ENCODE measurements around the gene AP2A2. TPM values are rescaled to one million over a fixed set of nuclear protein-coding genes. Genes with fewer than 3 reads are reported as not detected.
A peak's percentile ranks its signal among the peaks of the same experiment; 100 is the strongest.

The AP2A2 gene
- total RNA-seq, 1 donor from 2014 or later, result 105 TPM

DNA sequence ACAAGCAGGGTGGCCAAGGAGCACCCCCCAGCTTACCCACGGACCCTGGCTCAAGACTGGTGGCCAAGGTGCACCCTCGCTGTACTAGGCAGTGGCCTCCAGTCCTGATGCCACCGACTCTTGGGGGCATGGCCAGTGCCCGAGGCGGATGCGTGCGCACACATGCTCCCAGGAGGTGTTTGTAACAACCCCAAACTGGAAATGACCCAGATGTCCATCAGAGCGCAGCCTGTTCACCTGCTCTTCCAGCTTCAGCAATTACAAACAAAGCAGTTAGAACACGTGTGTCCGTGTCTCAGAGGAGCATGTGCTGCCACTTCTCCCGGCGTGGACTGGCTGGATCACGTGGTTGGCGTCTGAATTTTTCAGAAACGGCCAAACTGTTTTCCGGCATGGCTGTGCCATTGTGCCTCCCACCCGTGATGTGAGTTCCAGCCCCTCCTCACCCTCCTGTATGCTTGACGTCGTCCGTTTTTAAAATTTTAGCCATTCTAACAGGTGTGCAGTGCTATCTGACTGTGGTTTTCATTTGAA, 118.0 kb downstream of the AP2A2 start:
- no peaks in the 10 kb centered on the region for H3K4me1 ChIP-seq (ENCODE audit: insufficient read depth, low read length)
- no peak overlapping the region for H3K4me2 ChIP-seq (ENCODE audit: low read length)
- H3K36me3 Mint-ChIP-seq (ENCODE audit: low read depth, unreplicated experiment), result peaks cover 2% of the 10 kb centered on the region
- H3K4me3 ChIP-seq (ENCODE audit: insufficient read depth, low read depth, low read length), result no peak overlapping the region
- H3K9me3 ChIP-seq (ENCODE audit: insufficient read depth, low read depth, low read length), result no peaks in the 10 kb centered on the region
- FAIRE-seq (no peak), DNase-seq (ENCODE audit: low read depth) (no peak)
- no peak overlapping the region for H2AFZ ChIP-seq (ENCODE audit: low read depth, low read length)
- no peaks in the 10 kb centered on the region for H4K20me1 ChIP-seq (ENCODE audit: insufficient read depth, low read length)
- H3K27ac ChIP-seq (ENCODE audit: low read depth, low read length), result no peak overlapping the region
- H3K4me3 Mint-ChIP-seq (ENCODE audit: unreplicated experiment), result no peak overlapping the region
- no peak for TF ChIP-seq EZH2 (IDR thresholded peaks at IDR 0.05; ENCODE audit: insufficient read depth, low read length)
- TF ChIP-seq, protein P1, sequence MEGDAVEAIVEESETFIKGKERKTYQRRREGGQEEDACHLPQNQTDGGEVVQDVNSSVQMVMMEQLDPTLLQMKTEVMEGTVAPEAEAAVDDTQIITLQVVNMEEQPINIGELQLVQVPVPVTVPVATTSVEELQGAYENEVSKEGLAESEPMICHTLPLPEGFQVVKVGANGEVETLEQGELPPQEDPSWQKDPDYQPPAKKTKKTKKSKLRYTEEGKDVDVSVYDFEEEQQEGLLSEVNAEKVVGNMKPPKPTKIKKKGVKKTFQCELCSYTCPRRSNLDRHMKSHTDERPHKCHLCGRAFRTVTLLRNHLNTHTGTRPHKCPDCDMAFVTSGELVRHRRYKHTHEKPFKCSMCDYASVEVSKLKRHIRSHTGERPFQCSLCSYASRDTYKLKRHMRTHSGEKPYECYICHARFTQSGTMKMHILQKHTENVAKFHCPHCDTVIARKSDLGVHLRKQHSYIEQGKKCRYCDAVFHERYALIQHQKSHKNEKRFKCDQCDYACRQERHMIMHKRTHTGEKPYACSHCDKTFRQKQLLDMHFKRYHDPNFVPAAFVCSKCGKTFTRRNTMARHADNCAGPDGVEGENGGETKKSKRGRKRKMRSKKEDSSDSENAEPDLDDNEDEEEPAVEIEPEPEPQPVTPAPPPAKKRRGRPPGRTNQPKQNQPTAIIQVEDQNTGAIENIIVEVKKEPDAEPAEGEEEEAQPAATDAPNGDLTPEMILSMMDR (IDR thresholded peaks at IDR 0.05; ENCODE audit: insufficient read depth, low read depth, low read length), result no peak
- H3K4me1 Mint-ChIP-seq (ENCODE audit: low read depth, unreplicated experiment), result no peaks in the 10 kb centered on the region
- no peak overlapping the region for H3K27ac Mint-ChIP-seq (ENCODE audit: unreplicated experiment)
- H3K9me3 Mint-ChIP-seq (ENCODE audit: unreplicated experiment), result no peaks in the 10 kb centered on the region
- peaks cover 9% of the 10 kb centered on the region for H3K27me3 ChIP-seq (ENCODE audit: insufficient read depth, low read length)
- no peaks in the 10 kb centered on the region for H3K36me3 ChIP-seq (ENCODE audit: insufficient read depth, low read length)
- no peaks in the 10 kb centered on the region for H3K79me2 ChIP-seq (ENCODE audit: insufficient read depth, low read length)
- H3K27me3 Mint-ChIP-seq (ENCODE audit: low read depth, unreplicated experiment), result peaks cover 30% of the 10 kb centered on the region
- H3K9ac ChIP-seq (ENCODE audit: low read length), result no peak overlapping the region

DNA sequence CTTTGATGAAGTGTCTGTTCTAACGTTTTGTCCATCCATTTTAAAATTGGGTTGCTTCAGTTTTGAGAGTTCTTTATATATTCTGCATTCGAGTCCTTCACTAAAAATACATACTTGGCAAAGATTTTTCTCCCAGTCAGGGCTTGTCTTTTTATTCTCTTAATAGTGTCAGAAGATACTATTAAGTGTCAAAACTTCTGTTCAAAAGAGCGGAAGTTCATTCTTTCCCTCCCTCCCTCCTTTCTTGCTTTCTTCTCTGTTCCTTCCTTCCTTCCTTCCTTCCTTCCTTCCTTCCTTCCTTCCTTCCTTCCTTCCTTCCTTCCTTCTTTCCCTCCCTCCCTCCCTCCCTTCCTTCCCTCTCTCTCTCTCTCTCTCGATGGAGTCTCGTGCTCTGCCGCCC, 118.5 kb downstream of the AP2A2 start:
- no peak for TF ChIP-seq EZH2 (IDR thresholded peaks at IDR 0.05; ENCODE audit: insufficient read depth, low read length)
- TF ChIP-seq, protein P1 (IDR thresholded peaks at IDR 0.05; ENCODE audit: insufficient read depth, low read depth, low read length), result no peak
- DNase-seq (ENCODE audit: low read depth) (no peak), FAIRE-seq (no peak)
- H3K27ac Mint-ChIP-seq (ENCODE audit: unreplicated experiment), result no peak overlapping the region
- Histone ChIP-seq H3K36me3 (ENCODE audit: insufficient read depth, low read length) (no peaks in the 10 kb centered on the region), H4K20me1 (ENCODE audit: insufficient read depth, low read length) (no peaks in the 10 kb centered on the region), H3K4me1 (ENCODE audit: insufficient read depth, low read length) (no peaks in the 10 kb centered on the region), H3K4me3 (ENCODE audit: insufficient read depth, low read depth, low read length) (no peak overlapping the region), H3K9me3 (ENCODE audit: insufficient read depth, low read depth, low read length) (no peaks in the 10 kb centered on the region), H3K27ac (ENCODE audit: low read depth, low read length) (no peak overlapping the region), H3K9ac (ENCODE audit: low read length) (no peak overlapping the region), H3K27me3 (ENCODE audit: insufficient read depth, low read length) (peaks cover 10% of the 10 kb centered on the region), H2AFZ (ENCODE audit: low read depth, low read length) (no peak overlapping the region), H3K4me2 (ENCODE audit: low read length) (no peak overlapping the region), H3K79me2 (ENCODE audit: insufficient read depth, low read length) (no peaks in the 10 kb centered on the region)
- H3K4me3 Mint-ChIP-seq (ENCODE audit: unreplicated experiment), result peak overlapping the region; percentile 28
- peaks cover 4% of the 10 kb centered on the region for H3K36me3 Mint-ChIP-seq (ENCODE audit: low read depth, unreplicated experiment)
- no peaks in the 10 kb centered on the region for H3K9me3 Mint-ChIP-seq (ENCODE audit: unreplicated experiment)
- H3K27me3 Mint-ChIP-seq (ENCODE audit: low read depth, unreplicated experiment), result peaks cover 30% of the 10 kb centered on the region
- no peaks in the 10 kb centered on the region for H3K4me1 Mint-ChIP-seq (ENCODE audit: low read depth, unreplicated experiment)

DNA sequence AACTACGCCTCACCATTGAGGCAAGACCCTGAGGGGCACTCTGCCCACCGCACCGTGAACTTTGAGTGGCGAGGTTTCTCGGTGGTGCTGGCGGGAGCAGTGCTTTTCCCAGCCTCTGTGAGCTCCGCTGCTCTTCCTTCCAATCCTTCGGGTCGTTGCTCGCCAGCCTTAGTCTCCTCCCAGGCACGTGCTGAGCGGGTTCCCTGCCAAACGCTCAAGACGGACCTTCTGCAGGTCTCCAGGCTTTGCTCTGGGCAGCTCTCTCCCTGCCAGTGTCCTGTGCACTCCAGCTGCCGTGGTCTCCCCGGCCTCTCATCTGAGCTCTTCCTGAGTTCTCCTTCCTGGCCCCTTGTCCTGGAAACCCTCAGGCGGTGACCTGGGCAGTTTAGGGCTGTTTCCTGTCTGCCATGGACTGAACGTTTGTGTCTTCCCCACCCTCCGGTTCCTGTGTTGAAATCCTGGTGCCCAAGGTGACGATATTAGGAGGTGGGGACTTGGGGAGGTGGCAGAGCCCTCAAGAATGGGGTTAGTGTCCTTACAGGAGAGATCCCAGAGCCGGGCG, 122.0 kb downstream of the AP2A2 start:
- H3K27ac ChIP-seq (ENCODE audit: low read depth, low read length), result no peak overlapping the region
- no peaks in the 10 kb centered on the region for H3K79me2 ChIP-seq (ENCODE audit: insufficient read depth, low read length)
- no peak overlapping the region for H3K4me2 ChIP-seq (ENCODE audit: low read length)
- no peaks in the 10 kb centered on the region for H3K9me3 Mint-ChIP-seq (ENCODE audit: unreplicated experiment)
- H3K36me3 ChIP-seq (ENCODE audit: insufficient read depth, low read length), result no peaks in the 10 kb centered on the region
- FAIRE-seq (no peak), DNase-seq (ENCODE audit: low read depth) (no peak)
- H3K9me3 ChIP-seq (ENCODE audit: insufficient read depth, low read depth, low read length), result no peaks in the 10 kb centered on the region
- no peak overlapping the region for H3K9ac ChIP-seq (ENCODE audit: low read length)
- peaks cover 4% of the 10 kb centered on the region for H3K36me3 Mint-ChIP-seq (ENCODE audit: low read depth, unreplicated experiment)
- H3K27me3 ChIP-seq (ENCODE audit: insufficient read depth, low read length), result peaks cover 13% of the 10 kb centered on the region
- H3K4me3 Mint-ChIP-seq (ENCODE audit: unreplicated experiment), result no peak overlapping the region
- TF ChIP-seq EZH2 (IDR thresholded peaks at IDR 0.05; ENCODE audit: insufficient read depth, low read length), result no peak
- TF ChIP-seq, protein P1 (IDR thresholded peaks at IDR 0.05; ENCODE audit: insufficient read depth, low read depth, low read length), result no peak
- H2AFZ ChIP-seq (ENCODE audit: low read depth, low read length), result no peak overlapping the region
- no peak overlapping the region for H3K4me3 ChIP-seq (ENCODE audit: insufficient read depth, low read depth, low read length)
- H3K4me1 Mint-ChIP-seq (ENCODE audit: low read depth, unreplicated experiment), result no peaks in the 10 kb centered on the region
- H3K27me3 Mint-ChIP-seq (ENCODE audit: low read depth, unreplicated experiment), result peaks cover 24% of the 10 kb centered on the region
- H4K20me1 ChIP-seq (ENCODE audit: insufficient read depth, low read length), result no peaks in the 10 kb centered on the region
- peak overlapping the region; percentile 53 for H3K27ac Mint-ChIP-seq (ENCODE audit: unreplicated experiment)
- H3K4me1 ChIP-seq (ENCODE audit: insufficient read depth, low read length), result no peaks in the 10 kb centered on the region
